HL-60 (cell line): ENCODE results near the gene LARP6.

Experiments
- GABPA ChIP-seq: IDR thresholded peaks from 2 replicates; pipeline ENCODE4 v1.6.1; 2012; ENCODE audit warnings: low read depth
- POLR2AphosphoS5 ChIP-seq: IDR thresholded peaks from 2 replicates; pipeline ENCODE4 v1.6.1; 2012; ENCODE audit warnings: low read depth
- SPI1 ChIP-seq: IDR thresholded peaks from 2 replicates; pipeline ENCODE4 v1.6.1; 2012; ENCODE audit warnings: low read depth, mild to moderate bottlenecking, borderline replicate concordance
- TF ChIP-seq, protein P1 (sequence below): IDR thresholded peaks from one replicate; pipeline ENCODE4 v1.5.1; 2011; ENCODE audit warnings: low read length, control low read depth, inconsistent platforms; ENCODE audit not compliant: insufficient read depth
- TF ChIP-seq, protein P2 (sequence below): IDR thresholded peaks from 2 replicates; pipeline ENCODE4 v1.6.1; 2012; ENCODE audit warnings: low read depth; ENCODE audit not compliant: insufficient replicate concordance

DNA sequence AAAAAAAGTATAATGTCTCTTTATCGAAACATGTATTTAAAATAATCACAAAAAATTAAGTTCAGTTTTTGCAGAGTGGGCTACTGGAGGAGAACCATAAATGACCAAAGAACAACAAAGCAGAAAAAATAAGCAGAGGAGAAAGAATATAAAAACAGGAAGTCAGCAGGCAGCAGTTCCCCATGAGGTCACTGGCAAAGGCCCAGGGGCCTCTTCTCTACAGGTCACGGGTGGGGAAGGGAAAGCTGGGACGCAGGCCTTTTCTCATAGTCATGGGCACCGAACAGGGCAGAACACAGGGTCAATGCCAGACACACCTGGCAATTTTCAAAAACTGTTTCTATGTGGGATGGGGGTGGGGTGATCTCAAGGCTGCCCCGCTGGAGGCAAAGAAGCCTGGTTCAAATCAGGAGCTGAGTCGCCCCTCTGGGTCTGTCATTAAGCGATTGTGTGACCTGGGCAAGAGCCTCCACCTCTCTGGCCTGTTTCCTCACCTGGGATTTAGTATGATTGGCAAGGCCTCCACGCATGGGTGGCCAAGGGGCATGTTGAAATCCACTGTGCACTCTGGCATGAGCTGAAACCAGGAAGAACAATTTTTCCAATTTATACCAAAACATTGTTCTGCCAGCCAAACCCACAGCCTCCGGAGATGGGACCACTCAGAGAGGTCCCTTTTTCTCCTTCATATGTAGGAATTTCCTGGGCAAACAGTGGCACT lies 46.8 kb downstream of the LARP6 start:
- TF ChIP-seq, protein P1, sequence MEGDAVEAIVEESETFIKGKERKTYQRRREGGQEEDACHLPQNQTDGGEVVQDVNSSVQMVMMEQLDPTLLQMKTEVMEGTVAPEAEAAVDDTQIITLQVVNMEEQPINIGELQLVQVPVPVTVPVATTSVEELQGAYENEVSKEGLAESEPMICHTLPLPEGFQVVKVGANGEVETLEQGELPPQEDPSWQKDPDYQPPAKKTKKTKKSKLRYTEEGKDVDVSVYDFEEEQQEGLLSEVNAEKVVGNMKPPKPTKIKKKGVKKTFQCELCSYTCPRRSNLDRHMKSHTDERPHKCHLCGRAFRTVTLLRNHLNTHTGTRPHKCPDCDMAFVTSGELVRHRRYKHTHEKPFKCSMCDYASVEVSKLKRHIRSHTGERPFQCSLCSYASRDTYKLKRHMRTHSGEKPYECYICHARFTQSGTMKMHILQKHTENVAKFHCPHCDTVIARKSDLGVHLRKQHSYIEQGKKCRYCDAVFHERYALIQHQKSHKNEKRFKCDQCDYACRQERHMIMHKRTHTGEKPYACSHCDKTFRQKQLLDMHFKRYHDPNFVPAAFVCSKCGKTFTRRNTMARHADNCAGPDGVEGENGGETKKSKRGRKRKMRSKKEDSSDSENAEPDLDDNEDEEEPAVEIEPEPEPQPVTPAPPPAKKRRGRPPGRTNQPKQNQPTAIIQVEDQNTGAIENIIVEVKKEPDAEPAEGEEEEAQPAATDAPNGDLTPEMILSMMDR = no peak
- TF ChIP-seq, protein P2, sequence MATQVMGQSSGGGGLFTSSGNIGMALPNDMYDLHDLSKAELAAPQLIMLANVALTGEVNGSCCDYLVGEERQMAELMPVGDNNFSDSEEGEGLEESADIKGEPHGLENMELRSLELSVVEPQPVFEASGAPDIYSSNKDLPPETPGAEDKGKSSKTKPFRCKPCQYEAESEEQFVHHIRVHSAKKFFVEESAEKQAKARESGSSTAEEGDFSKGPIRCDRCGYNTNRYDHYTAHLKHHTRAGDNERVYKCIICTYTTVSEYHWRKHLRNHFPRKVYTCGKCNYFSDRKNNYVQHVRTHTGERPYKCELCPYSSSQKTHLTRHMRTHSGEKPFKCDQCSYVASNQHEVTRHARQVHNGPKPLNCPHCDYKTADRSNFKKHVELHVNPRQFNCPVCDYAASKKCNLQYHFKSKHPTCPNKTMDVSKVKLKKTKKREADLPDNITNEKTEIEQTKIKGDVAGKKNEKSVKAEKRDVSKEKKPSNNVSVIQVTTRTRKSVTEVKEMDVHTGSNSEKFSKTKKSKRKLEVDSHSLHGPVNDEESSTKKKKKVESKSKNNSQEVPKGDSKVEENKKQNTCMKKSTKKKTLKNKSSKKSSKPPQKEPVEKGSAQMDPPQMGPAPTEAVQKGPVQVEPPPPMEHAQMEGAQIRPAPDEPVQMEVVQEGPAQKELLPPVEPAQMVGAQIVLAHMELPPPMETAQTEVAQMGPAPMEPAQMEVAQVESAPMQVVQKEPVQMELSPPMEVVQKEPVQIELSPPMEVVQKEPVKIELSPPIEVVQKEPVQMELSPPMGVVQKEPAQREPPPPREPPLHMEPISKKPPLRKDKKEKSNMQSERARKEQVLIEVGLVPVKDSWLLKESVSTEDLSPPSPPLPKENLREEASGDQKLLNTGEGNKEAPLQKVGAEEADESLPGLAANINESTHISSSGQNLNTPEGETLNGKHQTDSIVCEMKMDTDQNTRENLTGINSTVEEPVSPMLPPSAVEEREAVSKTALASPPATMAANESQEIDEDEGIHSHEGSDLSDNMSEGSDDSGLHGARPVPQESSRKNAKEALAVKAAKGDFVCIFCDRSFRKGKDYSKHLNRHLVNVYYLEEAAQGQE = no peak
- TF ChIP-seq POLR2AphosphoS5 (peak; percentile 55; the same call in 1 of the 2 replicates), GABPA (no peak), SPI1 (peak; percentile 99)
